ENCODE data around the gene AGBL1.

Gene AGBL1

GRCh38 chr15:86183596-86184491 lies 104.2 kb downstream of the AGBL1 start:
- Histone ChIP-seq H2AFZ (ENCODE audit: low read length) (no peak overlapping the region), H4K8ac (ENCODE audit: low read depth, low read length) (no peak overlapping the region), H3K27ac (replicated peaks; ENCODE audit: low read length) (no peak overlapping the region), H3K79me1 (ENCODE audit: low read depth, low read length) (no peaks in the 10 kb centered on the region), H3K23ac (ENCODE audit: low read depth, low read length, poor library complexity) (no peak overlapping the region), H2BK15ac (ENCODE audit: low read length) (no peak overlapping the region), H3K36me3 (replicated peaks in 1 of 2; ENCODE audit: control insufficient read depth in 2 of 2, insufficient read depth in 2 of 2, low read length in 2 of 2) (no peaks in the 10 kb centered on the region), H3K4me3 (ENCODE audit: low read length in 2 of 2) (no peak overlapping the region), H3K9me3 (replicated peaks in 1 of 2; ENCODE audit: control insufficient read depth in 2 of 2, insufficient read depth in 1 of 2, low read depth in 1 of 2, low read length in 2 of 2) (no peaks in the 10 kb centered on the region), H3K27me3 (ENCODE audit: control insufficient read depth in 3 of 3, insufficient read depth in 3 of 3, low read depth in 1 of 3, low read length in 3 of 3) (no peaks in the 10 kb centered on the region), H3K4me1 (ENCODE audit: control insufficient read depth in 2 of 2, insufficient read depth in 1 of 2, low read depth in 1 of 2, low read length in 2 of 2) (no peaks in the 10 kb centered on the region), H3K9ac (ENCODE audit: low read depth, low read length, poor library complexity) (no peak overlapping the region), H2BK120ac (ENCODE audit: low read depth, low read length) (no peak overlapping the region), H3K4ac (ENCODE audit: low read length) (no peak overlapping the region), H4K91ac (ENCODE audit: low read depth, low read length, poor library complexity) (no peak overlapping the region), H3K14ac (ENCODE audit: low read length) (no peak overlapping the region), H2BK12ac (ENCODE audit: low read length) (no peak overlapping the region), H3K4me2 (ENCODE audit: insufficient read depth, low read length, poor library complexity, severe bottlenecking) (no peak overlapping the region), H2BK5ac (ENCODE audit: low read length) (no peak overlapping the region), H2AK5ac (ENCODE audit: low read depth, low read length) (no peak overlapping the region), H3K18ac (ENCODE audit: low read length) (no peak overlapping the region)
- no peak for DNase-seq (ENCODE audit: low spot score)
- no CpG with 5 or more reads among the region's 6 CpGs for WGBS, 2 donors (ENCODE audit: extremely low coverage in 2 of 2, insufficient read length in 2 of 2, insufficient replicate concordance in 1 of 2)

DNA sequence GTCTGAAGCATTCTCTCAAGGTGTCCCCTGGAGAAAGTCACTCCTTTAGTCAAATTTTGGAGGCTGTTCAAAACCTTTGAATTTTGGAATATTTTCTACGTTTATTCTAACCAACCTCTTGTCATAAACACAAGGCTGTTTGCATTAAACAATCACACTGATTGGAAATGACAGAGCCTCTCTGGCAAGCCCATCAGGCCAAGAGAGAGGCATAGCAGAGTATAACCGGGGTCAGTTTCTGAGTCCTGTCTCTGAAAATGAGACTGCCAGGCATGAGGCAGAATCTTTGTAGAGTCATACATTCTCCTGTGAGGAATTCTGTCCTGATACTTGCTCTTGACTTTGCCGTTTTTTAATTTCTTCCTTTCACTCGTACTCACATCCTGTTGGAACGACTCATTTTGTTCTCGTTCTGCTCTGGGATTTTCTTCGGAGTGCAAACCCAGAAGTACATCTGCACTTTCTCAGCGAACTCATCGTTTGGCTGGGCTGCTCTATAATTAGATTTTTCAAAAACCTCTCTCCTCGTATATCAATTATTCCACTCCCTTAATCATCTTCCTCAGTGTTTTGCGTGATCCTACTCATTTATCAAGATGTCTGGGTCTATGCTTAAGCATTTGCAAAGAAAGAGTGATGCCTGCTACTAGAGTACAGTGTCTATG lies 114.2 kb downstream of the AGBL1 start:
- Histone ChIP-seq H3K27ac (replicated peaks; ENCODE audit: low read length) (no peak overlapping the region), H3K18ac (ENCODE audit: low read length) (no peak overlapping the region), H3K4me2 (ENCODE audit: insufficient read depth, low read length, poor library complexity, severe bottlenecking) (no peak overlapping the region), H3K4me1 (ENCODE audit: control insufficient read depth in 2 of 2, insufficient read depth in 1 of 2, low read depth in 1 of 2, low read length in 2 of 2) (peaks cover 0 to 2% of the 10 kb centered on the region in 2 donors), H2AFZ (ENCODE audit: low read length) (no peak overlapping the region), H3K36me3 (replicated peaks in 1 of 2; ENCODE audit: control insufficient read depth in 2 of 2, insufficient read depth in 2 of 2, low read length in 2 of 2) (no peaks in the 10 kb centered on the region), H3K23ac (ENCODE audit: low read depth, low read length, poor library complexity) (no peak overlapping the region), H4K8ac (ENCODE audit: low read depth, low read length) (no peak overlapping the region), H2BK5ac (ENCODE audit: low read length) (no peak overlapping the region), H3K4ac (ENCODE audit: low read length) (no peak overlapping the region), H3K9ac (ENCODE audit: low read depth, low read length, poor library complexity) (no peak overlapping the region), H3K79me1 (ENCODE audit: low read depth, low read length) (no peaks in the 10 kb centered on the region), H3K14ac (ENCODE audit: low read length) (no peak overlapping the region), H3K4me3 (ENCODE audit: low read length in 2 of 2) (no peak overlapping the region), H3K27me3 (ENCODE audit: control insufficient read depth in 3 of 3, insufficient read depth in 3 of 3, low read depth in 1 of 3, low read length in 3 of 3) (no peaks in the 10 kb centered on the region), H2BK120ac (ENCODE audit: low read depth, low read length) (no peak overlapping the region), H4K91ac (ENCODE audit: low read depth, low read length, poor library complexity) (no peak overlapping the region), H2BK15ac (ENCODE audit: low read length) (no peak overlapping the region), H2BK12ac (ENCODE audit: low read length) (no peak overlapping the region), H3K9me3 (replicated peaks in 1 of 2; ENCODE audit: control insufficient read depth in 2 of 2, insufficient read depth in 1 of 2, low read depth in 1 of 2, low read length in 2 of 2) (no peaks in the 10 kb centered on the region), H2AK5ac (ENCODE audit: low read depth, low read length) (no peak overlapping the region)
- no peak for DNase-seq (ENCODE audit: low spot score)
- WGBS, 2 donors (ENCODE audit: extremely low coverage in 2 of 2, insufficient read length in 2 of 2, insufficient replicate concordance in 1 of 2) = 100% methylated on average over 2 of the region's 11 CpGs; no CpG with 5 or more reads in 1 of the 2 donors

- Histone ChIP-seq H3K4ac (ENCODE audit: low read length) (no peak overlapping the region), H4K91ac (ENCODE audit: low read depth, low read length, poor library complexity) (no peak overlapping the region), H3K9me3 (replicated peaks in 1 of 2; ENCODE audit: control insufficient read depth in 2 of 2, insufficient read depth in 1 of 2, low read depth in 1 of 2, low read length in 2 of 2) (no peaks in the 10 kb centered on the region), H2BK5ac (ENCODE audit: low read length) (no peak overlapping the region), H3K14ac (ENCODE audit: low read length) (no peak overlapping the region), H2BK15ac (ENCODE audit: low read length) (no peak overlapping the region), H3K36me3 (replicated peaks in 1 of 2; ENCODE audit: control insufficient read depth in 2 of 2, insufficient read depth in 2 of 2, low read length in 2 of 2) (no peaks in the 10 kb centered on the region), H3K23ac (ENCODE audit: low read depth, low read length, poor library complexity) (no peak overlapping the region), H2AK5ac (ENCODE audit: low read depth, low read length) (no peak overlapping the region), H3K27me3 (ENCODE audit: control insufficient read depth in 3 of 3, insufficient read depth in 3 of 3, low read depth in 1 of 3, low read length in 3 of 3) (no peaks in the 10 kb centered on the region), H2BK12ac (ENCODE audit: low read length) (no peak overlapping the region), H2AFZ (ENCODE audit: low read length) (no peak overlapping the region), H3K27ac (replicated peaks; ENCODE audit: low read length) (no peak overlapping the region), H2BK120ac (ENCODE audit: low read depth, low read length) (no peak overlapping the region), H3K4me3 (ENCODE audit: low read length in 2 of 2) (no peak overlapping the region), H3K4me2 (ENCODE audit: insufficient read depth, low read length, poor library complexity, severe bottlenecking) (no peak overlapping the region), H3K18ac (ENCODE audit: low read length) (no peak overlapping the region), H3K9ac (ENCODE audit: low read depth, low read length, poor library complexity) (no peak overlapping the region), H4K8ac (ENCODE audit: low read depth, low read length) (no peak overlapping the region), H3K79me1 (ENCODE audit: low read depth, low read length) (no peaks in the 10 kb centered on the region), H3K4me1 (ENCODE audit: control insufficient read depth in 2 of 2, insufficient read depth in 1 of 2, low read depth in 1 of 2, low read length in 2 of 2) (no peaks in the 10 kb centered on the region)
- DNase-seq (ENCODE audit: low spot score) = no peak
Measured at GRCh38 chr15:86197770-86198169, 118.1 kb downstream of the AGBL1 start.

GRCh38 chr15:86199467-86200145 lies 119.9 kb downstream of the AGBL1 start:
- Histone ChIP-seq H2BK5ac (ENCODE audit: low read length) (no peak overlapping the region), H2AK5ac (ENCODE audit: low read depth, low read length) (no peak overlapping the region), H3K4me2 (ENCODE audit: insufficient read depth, low read length, poor library complexity, severe bottlenecking) (no peak overlapping the region), H3K79me1 (ENCODE audit: low read depth, low read length) (no peaks in the 10 kb centered on the region), H2BK12ac (ENCODE audit: low read length) (no peak overlapping the region), H3K18ac (ENCODE audit: low read length) (no peak overlapping the region), H3K9me3 (replicated peaks in 1 of 2; ENCODE audit: control insufficient read depth in 2 of 2, insufficient read depth in 1 of 2, low read depth in 1 of 2, low read length in 2 of 2) (no peaks in the 10 kb centered on the region), H4K91ac (ENCODE audit: low read depth, low read length, poor library complexity) (no peak overlapping the region), H4K8ac (ENCODE audit: low read depth, low read length) (no peak overlapping the region), H3K9ac (ENCODE audit: low read depth, low read length, poor library complexity) (no peak overlapping the region), H2BK120ac (ENCODE audit: low read depth, low read length) (no peak overlapping the region), H3K36me3 (replicated peaks in 1 of 2; ENCODE audit: control insufficient read depth in 2 of 2, insufficient read depth in 2 of 2, low read length in 2 of 2) (no peaks in the 10 kb centered on the region), H3K27ac (replicated peaks; ENCODE audit: low read length) (no peak overlapping the region), H3K23ac (ENCODE audit: low read depth, low read length, poor library complexity) (no peak overlapping the region), H3K4ac (ENCODE audit: low read length) (no peak overlapping the region), H2AFZ (ENCODE audit: low read length) (no peak overlapping the region), H3K27me3 (ENCODE audit: control insufficient read depth in 3 of 3, insufficient read depth in 3 of 3, low read depth in 1 of 3, low read length in 3 of 3) (no peaks in the 10 kb centered on the region), H3K4me1 (ENCODE audit: control insufficient read depth in 2 of 2, insufficient read depth in 1 of 2, low read depth in 1 of 2, low read length in 2 of 2) (no peaks in the 10 kb centered on the region), H3K14ac (ENCODE audit: low read length) (no peak overlapping the region), H2BK15ac (ENCODE audit: low read length) (no peak overlapping the region), H3K4me3 (ENCODE audit: low read length in 2 of 2) (no peak overlapping the region)
- DNase-seq (ENCODE audit: low spot score) = no peak
- WGBS, 2 donors (ENCODE audit: extremely low coverage in 2 of 2, insufficient read length in 2 of 2, insufficient replicate concordance in 1 of 2) = no CpG with 5 or more reads among the region's 7 CpGs
